COLO668 (cell line): ENCODE measurements around the gene SCAPER.
A peak's percentile ranks its signal among the peaks of the same experiment; 100 is the strongest.
"Not testable (repeated sequence)": the region's sequence is repeated elsewhere in the genome, so short reads cannot be mapped to it uniquely, and the experiment has no call there.

Experiments used
- DNase-seq: peaks from one replicate; lab custom pipeline; 2025; ENCODE audit not compliant: unreplicated experiment; lab: John Stamatoyannopoulos, UW

The SCAPER gene

GRCh38 chr15:76330080-76330680, 575.0 kb downstream of the SCAPER start:
- peak; percentile 22 for DNase-seq

DNA sequence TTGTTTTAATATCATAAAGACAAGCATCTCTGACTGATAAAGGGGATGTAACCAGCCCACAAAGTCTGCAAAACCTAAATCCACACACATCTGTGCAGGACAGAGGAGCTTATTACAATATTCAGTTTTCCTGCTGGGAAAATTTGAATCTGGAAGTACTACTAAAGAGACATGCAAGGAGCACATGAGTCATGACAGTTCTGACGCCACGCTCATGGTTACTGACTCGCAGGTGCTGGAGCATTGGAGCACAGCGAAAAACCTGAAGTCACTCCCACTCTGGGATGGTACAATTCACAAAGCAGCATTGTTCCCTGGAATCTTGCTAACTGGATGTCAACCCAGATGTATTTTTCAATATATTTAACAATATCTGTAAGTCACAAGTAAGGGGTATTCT, 576.2 kb downstream of the SCAPER start:
- no peak for DNase-seq

- no peak for DNase-seq
Observed at GRCh38 chr15:76328106-76328696, 576.9 kb downstream of the SCAPER start.

- no peak for DNase-seq
Observed at GRCh38 chr15:76327191-76328105, 577.7 kb downstream of the SCAPER start.

GRCh38 chr15:76325704-76326103, 579.4 kb downstream of the SCAPER start:
- no peak for DNase-seq

DNA sequence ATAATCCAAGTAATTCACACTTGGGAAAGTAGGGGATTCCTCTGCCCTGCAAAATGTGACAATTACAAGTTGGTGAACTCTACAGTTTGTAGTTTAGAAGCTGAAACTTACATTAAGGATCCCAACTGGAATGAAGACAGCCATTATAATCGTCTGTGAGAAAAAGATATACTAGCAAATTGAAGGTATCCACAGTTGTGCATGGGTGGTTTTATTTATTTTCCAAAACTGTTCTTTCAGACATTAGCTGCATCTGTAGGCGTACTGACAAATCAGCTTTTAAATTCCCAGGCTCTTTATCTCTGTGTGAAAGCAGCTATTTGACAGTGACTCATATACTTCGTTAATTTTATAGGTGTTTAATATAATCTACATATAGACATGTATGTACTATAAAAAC, 581.1 kb downstream of the SCAPER start:
- no peak for DNase-seq

GRCh38 chr15:76321602-76322001, 583.5 kb downstream of the SCAPER start:
- DNase-seq, result no peak

GRCh38 chr15:76321171-76321570, 584.0 kb downstream of the SCAPER start:
- DNase-seq, result no peak

- no peak for DNase-seq
Observed at GRCh38 chr15:76320012-76320411, 585.1 kb downstream of the SCAPER start.

DNA sequence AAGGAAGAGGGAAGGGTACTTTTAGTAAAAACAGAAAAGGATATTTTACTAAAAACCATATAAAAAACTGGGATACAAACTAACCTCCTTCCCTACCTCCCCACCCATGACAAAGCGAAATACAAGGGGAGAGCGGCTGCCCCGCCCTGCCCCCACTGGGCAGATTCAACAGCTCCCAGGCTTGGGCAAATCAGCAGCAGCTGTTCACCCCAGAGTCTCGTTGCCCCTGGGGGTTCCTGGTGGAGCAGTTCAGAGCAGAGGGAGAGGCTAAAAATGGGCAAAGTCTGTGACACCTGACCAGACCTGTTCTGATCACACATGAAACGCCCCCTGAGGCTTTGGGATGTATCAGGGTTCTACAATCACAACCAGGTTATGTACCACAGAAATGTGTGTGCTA, 591.4 kb downstream of the SCAPER start:
- no peak for DNase-seq

- not testable (repeated sequence) for DNase-seq
Observed at GRCh38 chr15:76313175-76313567, 592.0 kb downstream of the SCAPER start.

- DNase-seq, result peak; percentile 16
Observed at GRCh38 chr15:76312540-76313174, 592.5 kb downstream of the SCAPER start.

DNA sequence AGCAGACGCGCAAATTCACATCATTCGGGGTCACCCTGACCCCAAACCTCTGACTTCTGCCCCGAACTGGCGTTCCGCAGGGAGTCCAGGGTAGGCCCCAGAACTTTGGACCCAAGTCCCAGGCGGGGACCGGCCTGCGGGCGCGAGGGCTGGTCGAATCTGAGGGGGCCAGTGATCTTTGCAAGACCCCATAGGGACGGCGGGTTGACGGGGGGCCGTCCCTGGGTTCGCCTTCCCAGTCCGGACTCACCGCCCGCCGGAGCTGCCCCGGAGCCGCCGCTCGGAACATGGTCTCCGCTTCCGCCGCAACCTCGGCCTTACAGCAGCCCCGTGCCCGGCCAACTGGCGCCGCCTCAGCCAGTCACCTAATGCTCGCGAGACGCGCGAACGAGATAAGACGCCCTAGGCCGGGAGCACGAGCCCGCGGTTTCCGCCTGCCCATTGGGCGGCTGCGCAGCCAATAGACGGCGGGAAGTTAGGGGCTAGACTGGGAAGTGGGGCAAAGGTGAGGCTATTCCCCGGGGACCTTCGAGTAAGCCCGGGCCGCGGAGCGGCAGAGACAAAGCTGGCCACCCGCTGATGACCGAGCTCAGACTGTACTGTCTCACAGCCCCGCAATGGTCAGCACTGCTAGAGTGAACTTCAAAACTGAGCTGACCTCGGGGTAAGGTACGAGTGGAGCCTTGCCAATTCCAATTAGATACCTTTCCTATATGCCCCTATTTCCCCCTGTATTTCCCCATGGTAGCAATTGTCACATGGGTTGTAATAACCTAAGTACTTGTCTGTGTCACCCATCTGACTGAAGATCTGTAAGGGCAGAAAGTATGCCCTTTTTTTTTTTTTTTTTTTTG, 593.8 kb downstream of the SCAPER start, which contains the start of gene ETFA:
Gene ETFA (minus strand): TSS at position 370 of the 854 bp plus-strand sequence. CDS start 81 bp downstream, at position 289.
- peak; percentile 98 for DNase-seq

DNA sequence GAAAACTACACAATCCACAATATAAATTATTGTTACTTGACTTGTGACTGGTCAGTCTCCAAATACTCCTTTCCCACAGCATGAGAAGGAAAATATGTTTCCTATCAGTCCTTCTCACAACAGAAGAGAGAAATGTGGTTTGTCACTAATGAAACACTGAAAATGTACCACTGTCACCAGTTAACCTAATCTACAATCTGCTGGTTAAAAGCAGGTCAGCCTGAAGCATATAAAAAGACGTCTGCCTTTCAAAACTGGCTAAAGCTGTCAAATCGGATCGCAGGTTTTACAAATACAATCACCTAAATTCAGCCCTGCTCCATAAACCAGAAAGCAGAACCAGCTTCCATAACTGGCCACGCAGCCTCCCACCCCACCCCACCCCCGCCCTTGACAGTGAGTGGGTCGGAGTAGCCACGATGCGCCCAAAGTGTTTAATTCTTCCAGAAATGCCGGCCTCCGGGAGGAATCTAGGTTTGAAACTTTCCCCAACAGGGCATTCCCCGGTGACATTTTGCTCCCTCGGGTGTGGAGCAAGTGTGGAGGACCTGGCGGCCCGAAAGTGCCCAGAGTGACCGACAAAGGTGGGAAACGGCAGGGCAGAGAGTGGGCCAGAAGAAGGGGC, 594.6 kb downstream of the SCAPER start:
- DNase-seq, result peak; percentile 47

- no peak for DNase-seq
Observed at GRCh38 chr15:76309601-76310330, 595.4 kb downstream of the SCAPER start.

DNA sequence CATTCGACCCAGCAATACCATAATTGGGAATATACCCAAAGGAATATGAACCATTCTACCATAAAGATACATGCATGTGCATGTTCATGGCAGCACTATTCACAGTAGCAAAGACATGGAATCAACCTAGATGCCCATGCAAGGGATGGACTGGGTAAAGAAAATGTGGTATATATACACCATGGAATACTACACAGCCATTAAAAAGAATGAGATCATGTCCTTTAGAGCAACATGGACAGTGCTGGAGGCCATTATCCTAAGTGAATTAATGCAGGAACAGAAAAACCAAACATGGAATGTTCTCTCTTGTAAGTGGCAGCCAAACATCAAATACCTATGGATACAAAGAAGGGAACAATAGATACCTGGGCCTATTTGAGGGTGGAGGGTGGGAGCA, 601.2 kb downstream of the SCAPER start:
- no peak for DNase-seq

- no peak for DNase-seq
Observed at GRCh38 chr15:76299786-76300185, 605.4 kb downstream of the SCAPER start.

- DNase-seq, result no peak
Observed at GRCh38 chr15:76298986-76299385, 606.2 kb downstream of the SCAPER start.

- DNase-seq, result not testable (repeated sequence)
Observed at GRCh38 chr15:76297951-76298350, 607.2 kb downstream of the SCAPER start.
